Muscle layer of duodenum (tissue), 2 donors: ENCODE measurements around the gene CRTC3.
"Not testable (repeated sequence)": the region's sequence is repeated elsewhere in the genome, so short reads cannot be mapped to it uniquely, and the experiment has no call there.

Experiments used
- H3K27ac ChIP-seq: one replicate; pipeline ENCODE4 v1.7.0; 2013; ENCODE audit warnings: mild to moderate bottlenecking, low read length
- H3K27me3 ChIP-seq: one replicate; pipeline ENCODE4 v1.7.0; 2013; ENCODE audit warnings: low read depth, mild to moderate bottlenecking, control low read depth, low read length
- H3K36me3 ChIP-seq, 2 donors: one replicate each; pipeline ENCODE4 v1.7.0; 2013; ENCODE audit warnings: low read length in 2 of 2, control low read depth in 1 of 2, mild to moderate bottlenecking in 1 of 2; ENCODE audit not compliant: insufficient read depth in 2 of 2, control insufficient read depth in 1 of 2
- H3K4me1 ChIP-seq, 2 donors: one replicate each; pipeline ENCODE4 v1.7.0; 2013; ENCODE audit warnings: low read length in 2 of 2, mild to moderate bottlenecking in 2 of 2, control low read depth in 1 of 2, moderate library complexity in 1 of 2; ENCODE audit not compliant: insufficient read depth in 2 of 2, control insufficient read depth in 1 of 2
- H3K4me3 ChIP-seq, 2 donors: one replicate each; pipeline ENCODE4 v1.7.0; 2013; ENCODE audit warnings: low read length in 2 of 2, low read depth in 1 of 2, mild to moderate bottlenecking in 1 of 2
- H3K9me3 ChIP-seq, 2 donors: one replicate each; pipeline ENCODE4 v1.7.0; 2013; ENCODE audit warnings: low read length in 2 of 2, control low read depth in 1 of 2, mild to moderate bottlenecking in 1 of 2; ENCODE audit not compliant: control insufficient read depth in 1 of 2
- donor health status: healthy.

The CRTC3 gene

DNA sequence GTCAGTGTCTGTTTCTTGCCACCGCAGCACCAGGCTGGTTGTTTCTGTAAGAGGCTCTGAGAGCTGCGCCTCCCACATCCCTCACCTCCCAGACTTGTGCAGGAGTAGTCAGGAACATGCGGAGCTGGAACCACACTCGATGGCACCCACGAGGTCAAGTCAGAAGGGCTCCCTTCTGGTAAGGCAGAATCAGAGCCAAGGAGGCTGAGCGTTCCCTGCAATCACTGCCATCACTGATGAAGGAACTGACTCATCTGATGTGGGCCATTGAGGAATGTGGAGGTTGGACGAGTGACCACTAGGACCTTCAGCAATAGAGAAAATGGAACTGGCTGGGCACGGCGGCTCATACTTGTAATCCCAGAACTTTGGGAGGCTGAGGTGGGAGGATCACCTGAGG, 151.8 kb downstream of the CRTC3 start:
- Histone ChIP-seq H3K4me3 (no peak overlapping the region), H3K27me3 (no peaks in the 10 kb centered on the region), H3K9me3 (no peaks in the 10 kb centered on the region), H3K27ac (no peak overlapping the region), H3K4me1 (no peaks in the 10 kb centered on the region), H3K36me3 (peaks cover 0 to 3% of the 10 kb centered on the region in 2 donors)

DNA sequence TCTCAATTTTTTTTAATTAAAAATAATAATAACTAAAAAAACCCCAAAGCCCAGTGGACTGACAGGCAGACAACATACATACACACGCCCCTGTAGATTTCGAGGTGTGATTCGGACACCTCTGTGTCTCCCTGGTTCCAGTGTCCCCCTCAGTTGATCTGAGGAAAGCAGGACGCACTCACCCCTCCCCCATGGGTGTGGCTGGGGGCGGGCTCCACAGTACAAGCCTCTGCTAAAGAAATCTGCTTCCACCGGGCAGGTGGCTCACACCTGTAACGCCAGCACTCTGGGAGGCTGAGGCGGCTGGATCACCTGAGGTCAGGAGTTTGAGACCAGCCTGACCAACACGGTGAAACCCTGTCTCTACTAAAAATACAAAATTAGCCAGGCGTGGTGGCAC, 153.6 kb downstream of the CRTC3 start:
- no peak overlapping the region for H3K27ac ChIP-seq
- no peaks in the 10 kb centered on the region for H3K4me1 ChIP-seq
- H3K4me3 ChIP-seq = no peak overlapping the region
- no peaks in the 10 kb centered on the region for H3K27me3 ChIP-seq
- H3K9me3 ChIP-seq = no peaks in the 10 kb centered on the region
- H3K36me3 ChIP-seq = peaks cover 0 to 3% of the 10 kb centered on the region in 2 donors

GRCh38 chr15:90683876-90684275, 154.2 kb downstream of the CRTC3 start:
- Histone ChIP-seq H3K9me3 (no peaks in the 10 kb centered on the region), H3K36me3 (peaks cover 0 to 3% of the 10 kb centered on the region in 2 donors), H3K27ac (no peak overlapping the region), H3K4me1 (no peaks in the 10 kb centered on the region), H3K27me3 (no peaks in the 10 kb centered on the region), H3K4me3 (no peak overlapping the region)

- no peaks in the 10 kb centered on the region for H3K4me1 ChIP-seq
- no peak overlapping the region for H3K27ac ChIP-seq
These were observed 154.6 kb downstream of the CRTC3 start for GRCh38 chr15:90684281-90684680.

DNA sequence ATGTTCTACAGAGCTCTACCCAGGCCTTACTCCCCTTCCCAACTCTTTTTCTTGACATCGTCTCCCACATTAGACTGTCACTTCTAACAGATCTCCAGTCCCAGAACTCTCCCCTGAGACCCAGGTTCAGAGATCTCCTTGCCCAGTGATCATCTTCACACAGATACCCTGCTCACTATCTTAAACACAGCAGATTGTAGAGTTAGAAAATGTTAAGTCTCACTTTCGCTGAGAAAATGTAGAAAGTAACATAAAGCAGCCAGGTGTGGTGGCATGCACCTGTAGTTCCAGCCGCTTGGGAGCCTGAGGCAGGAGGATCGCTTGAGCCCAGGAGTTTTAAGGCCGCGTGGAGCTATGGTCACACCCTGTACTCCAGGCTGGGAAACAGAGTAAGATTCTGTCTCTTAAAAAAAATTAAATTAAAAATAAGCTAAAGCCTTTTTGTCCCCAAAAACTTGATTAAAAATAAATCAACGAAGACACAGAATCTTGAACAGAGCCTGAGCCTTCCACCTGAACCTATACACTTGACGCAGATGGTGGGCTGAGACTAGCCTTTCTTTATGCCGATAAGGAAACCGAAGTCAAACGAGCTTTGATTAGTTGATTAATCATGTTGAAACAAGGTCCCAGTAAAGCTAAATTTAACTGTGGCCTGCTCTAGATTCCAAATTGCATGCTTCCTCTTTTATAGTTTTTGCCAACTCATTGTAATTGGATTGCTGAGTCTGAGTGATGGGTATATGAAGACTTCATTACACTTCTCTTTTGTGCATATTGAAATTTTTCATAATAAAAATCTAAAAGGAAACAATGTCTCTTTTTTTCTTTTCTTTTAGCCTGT, 156.1 kb downstream of the CRTC3 start:
- H3K36me3 ChIP-seq = no peaks in the 10 kb centered on the region
- H3K9me3 ChIP-seq = peaks cover 0 to 2% of the 10 kb centered on the region in 2 donors
- H3K27me3 ChIP-seq = no peaks in the 10 kb centered on the region
- no peak overlapping the region for H3K4me3 ChIP-seq
- H3K27ac ChIP-seq = no peak overlapping the region
- no peaks in the 10 kb centered on the region for H3K4me1 ChIP-seq

More at GRCh38 chr15:90684281-90684680, 154.6 kb downstream of the CRTC3 start:
- peaks cover 0 to 3% of the 10 kb centered on the region in 2 donors for H3K36me3 ChIP-seq
- H3K9me3 ChIP-seq = peaks cover 0 to 2% of the 10 kb centered on the region in 2 donors
- H3K4me3 ChIP-seq = no peak overlapping the region
- no peaks in the 10 kb centered on the region for H3K27me3 ChIP-seq

- Histone ChIP-seq H3K4me1 (no peaks in the 10 kb centered on the region), H3K36me3 (no peaks in the 10 kb centered on the region), H3K27ac (no peak overlapping the region), H3K27me3 (no peaks in the 10 kb centered on the region), H3K4me3 (no peak overlapping the region), H3K9me3 (peaks cover 0 to 2% of the 10 kb centered on the region in 2 donors)
These were observed 156.9 kb downstream of the CRTC3 start for GRCh38 chr15:90686435-90687218.

DNA sequence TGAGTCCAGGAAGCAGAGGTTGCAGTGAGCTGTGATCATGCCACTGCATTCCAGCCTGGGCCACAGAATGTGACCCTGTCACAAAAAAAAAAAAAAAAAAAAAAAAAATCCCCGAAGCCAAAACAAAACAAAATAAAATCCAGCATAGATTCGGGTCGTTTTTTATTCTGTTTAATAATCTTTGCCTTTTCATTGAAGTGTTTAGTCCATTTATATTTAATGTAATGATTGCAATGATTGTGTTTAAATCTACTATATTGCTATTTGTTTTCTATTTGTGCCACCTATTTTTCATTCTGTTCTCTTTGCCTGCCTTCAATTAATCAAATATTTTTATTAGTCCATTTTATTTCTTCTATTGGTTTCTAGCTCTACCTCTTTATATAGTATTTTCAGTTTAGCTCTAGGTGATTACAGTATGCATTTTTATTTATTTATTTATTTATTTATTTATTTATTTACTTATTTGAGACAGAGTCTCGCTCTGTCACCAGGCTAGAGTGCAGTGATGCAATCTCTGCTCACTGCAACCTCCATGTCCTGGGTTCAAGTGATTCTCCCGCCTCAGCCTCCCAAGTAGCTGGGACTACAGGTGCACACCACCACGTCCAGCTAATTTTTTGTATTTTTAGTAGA, 159.7 kb downstream of the CRTC3 start:
- H3K9me3 ChIP-seq, H3K27ac ChIP-seq, H3K36me3 ChIP-seq, H3K4me1 ChIP-seq, H3K27me3 ChIP-seq, H3K4me3 ChIP-seq: not testable (repeated sequence)

DNA sequence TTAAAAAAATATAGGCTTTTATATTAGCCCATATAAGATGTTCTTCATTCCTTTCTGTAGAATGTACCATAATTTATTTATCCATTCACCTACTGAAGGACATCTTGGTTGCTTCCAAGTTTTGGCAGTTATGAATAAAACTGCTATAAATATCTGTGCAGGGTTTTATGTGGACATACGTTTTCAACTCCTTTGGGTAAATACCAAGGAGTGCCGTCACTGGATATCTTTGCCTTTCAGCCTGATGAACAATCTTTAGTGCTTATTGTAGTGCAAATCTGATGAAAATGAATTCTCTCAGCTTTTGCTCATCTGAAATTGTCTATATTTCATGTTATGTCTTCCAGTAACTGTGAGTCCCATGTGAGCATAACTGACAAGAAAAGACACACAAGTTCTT, 160.9 kb downstream of the CRTC3 start:
- Histone ChIP-seq H3K4me1 (no peaks in the 10 kb centered on the region), H3K27me3 (no peaks in the 10 kb centered on the region), H3K27ac (no peak overlapping the region), H3K4me3 (no peak overlapping the region), H3K36me3 (no peaks in the 10 kb centered on the region), H3K9me3 (peaks cover 0 to 2% of the 10 kb centered on the region in 2 donors)

GRCh38 chr15:90691369-90691768, 161.6 kb downstream of the CRTC3 start:
- Histone ChIP-seq H3K4me3 (no peak overlapping the region), H3K27me3 (no peaks in the 10 kb centered on the region), H3K9me3 (peaks cover 0 to 2% of the 10 kb centered on the region in 2 donors), H3K4me1 (no peaks in the 10 kb centered on the region), H3K36me3 (no peaks in the 10 kb centered on the region), H3K27ac (no peak overlapping the region)

DNA sequence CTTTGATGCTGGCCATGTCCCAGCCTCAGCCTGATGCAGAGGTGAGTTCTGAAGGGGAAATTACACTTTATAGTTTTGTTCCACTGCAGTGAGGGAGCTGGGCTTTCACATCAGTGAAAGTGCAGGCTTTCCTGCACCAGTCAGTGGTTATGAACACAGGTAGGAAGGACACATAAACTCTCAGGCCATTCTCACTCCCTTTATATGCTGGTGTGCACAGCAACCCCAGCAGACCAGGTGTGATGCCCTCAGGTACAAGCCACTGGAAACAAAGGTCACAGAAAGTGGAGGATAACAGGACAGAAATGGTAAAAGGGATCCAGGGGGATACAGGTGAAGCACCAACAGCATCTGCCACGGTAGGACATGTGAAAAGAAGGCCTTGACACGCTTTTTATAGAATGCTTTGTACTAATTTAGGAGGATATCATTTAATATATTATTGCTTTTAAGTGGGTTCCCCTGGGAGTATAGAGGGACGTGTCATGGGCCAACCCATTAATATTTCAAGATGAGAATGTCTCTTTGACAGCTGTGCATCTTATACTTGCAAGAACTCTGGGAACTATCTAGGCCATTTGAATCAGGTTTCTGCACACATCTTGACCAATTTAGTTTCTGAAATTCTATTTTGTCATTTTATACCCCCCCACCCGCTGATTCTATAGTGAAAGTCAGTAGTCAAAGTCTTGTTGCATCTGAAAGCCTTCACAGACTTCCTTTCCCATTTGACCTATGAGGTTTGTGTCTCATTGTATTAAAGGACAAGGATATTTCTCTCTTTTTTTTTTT, 162.5 kb downstream of the CRTC3 start:
- no peaks in the 10 kb centered on the region for H3K4me1 ChIP-seq
- H3K27ac ChIP-seq = no peak overlapping the region
- H3K4me3 ChIP-seq = no peak overlapping the region

More for the DNA sequence above, 162.5 kb downstream of the CRTC3 start:
- H3K9me3 ChIP-seq = peaks cover 0 to 2% of the 10 kb centered on the region in 2 donors
- no peaks in the 10 kb centered on the region for H3K27me3 ChIP-seq
- no peaks in the 10 kb centered on the region for H3K36me3 ChIP-seq
